OCI-LY1 (cell line): Measurements from ENCODE around the gene FRMD6.

Experiments
- H2AFZ ChIP-seq: fragments of 200-600 bp; sonication (generic), shearing (Covaris generic); 2 replicates; pipeline ENCODE4 v1.6.0; 2014; ENCODE audit warnings: antibody characterized with exemption, mild to moderate bottlenecking, low read length
- H3F3A ChIP-seq: fragments of 200-600 bp; sonication (generic), shearing (Covaris generic); 2 replicates; pipeline ENCODE4 v1.6.0; 2014; ENCODE audit warnings: mild to moderate bottlenecking, antibody characterized with exemption, low read length, moderate library complexity; ENCODE audit not compliant: insufficient read depth
- H3K27ac ChIP-seq: fragments of 200-600 bp; sonication (generic); 2 replicates; pipeline ENCODE4 v1.5.1; 2014; ENCODE audit warnings: low read length, mixed run types, mild to moderate bottlenecking, low read depth; ENCODE audit not compliant: poor library complexity, severe bottlenecking
- H3K27me3 ChIP-seq: fragments of 200-600 bp; sonication (generic); 2 replicates; pipeline ENCODE4 v1.6.0; 2014; ENCODE audit warnings: antibody characterized with exemption, mild to moderate bottlenecking, low read length, moderate library complexity; ENCODE audit not compliant: insufficient read depth
- H3K36me3 ChIP-seq: fragments of 200-600 bp; sonication (generic); 2 replicates; pipeline ENCODE4 v1.6.1; 2014; ENCODE audit warnings: mild to moderate bottlenecking, antibody characterized with exemption, low read length, moderate library complexity, mixed read lengths; ENCODE audit not compliant: insufficient read depth
- H3K4me1 ChIP-seq: fragments of 200-600 bp; sonication (generic); 2 replicates; pipeline ENCODE4 v1.5.1; 2014; ENCODE audit warnings: mild to moderate bottlenecking, low read length, moderate library complexity; ENCODE audit not compliant: insufficient read depth, severe bottlenecking
- H3K4me2 ChIP-seq: fragments of 200-600 bp; sonication (generic), shearing (Covaris generic); 2 replicates; pipeline ENCODE4 v1.6.1; 2014; ENCODE audit warnings: low read length
- H3K4me3 ChIP-seq: fragments of 200-600 bp; sonication (generic); 2 replicates; pipeline ENCODE4 v1.5.1; 2014; ENCODE audit warnings: low read length, low read depth, mild to moderate bottlenecking, mixed read lengths; ENCODE audit not compliant: poor library complexity, severe bottlenecking
- H3K79me2 ChIP-seq: fragments of 200-600 bp; shearing (Covaris generic); 2 replicates; pipeline ENCODE4 v1.6.1; 2016; ENCODE audit warnings: mixed run types, low read length, mixed read lengths; ENCODE audit not compliant: insufficient read depth
- H3K9ac ChIP-seq: fragments of 200-600 bp; sonication (generic), shearing (Covaris generic); 2 replicates; pipeline ENCODE4 v1.6.1; 2014; ENCODE audit warnings: mild to moderate bottlenecking, low read length, mixed read lengths
- H3K9me2 ChIP-seq: fragments of 200-600 bp; sonication (generic), shearing (Covaris generic); 2 replicates; pipeline ENCODE4 v1.6.1; 2014; ENCODE audit warnings: low read depth, mild to moderate bottlenecking, low read length, mixed read lengths
- H3K9me3 ChIP-seq: fragments of 200-600 bp; shearing (Covaris generic); 2 replicates; pipeline ENCODE4 v1.6.1; 2014; ENCODE audit warnings: low read length, mixed read lengths
- H4K20me1 ChIP-seq: fragments of 200-600 bp; sonication (generic), shearing (Covaris generic); 2 replicates; pipeline ENCODE4 v1.6.0; 2016; ENCODE audit warnings: mild to moderate bottlenecking, low read length; ENCODE audit not compliant: insufficient read depth
- CTCF ChIP-seq: fragments of 200-600 bp; sonication (generic), shearing (Covaris generic); IDR thresholded peaks from 2 replicates; pipeline ENCODE4 v1.5.1; 2017; ENCODE audit warnings: mild to moderate bottlenecking, antibody characterized with exemption, low read length, moderate library complexity, mixed read lengths
- EZH2 ChIP-seq: fragments of 200-600 bp; sonication (generic), shearing (Covaris generic); IDR thresholded peaks from 2 replicates; pipeline ENCODE4 v1.8.0; 2017; ENCODE audit warnings: borderline replicate concordance, mixed run types, mild to moderate bottlenecking, antibody characterized with exemption, low read length, moderate library complexity, mixed read lengths

Gene FRMD6

GRCh38 chr14:51715742-51716141 lies 64.0 kb downstream of the FRMD6 start:
- Histone ChIP-seq H2AFZ (no peak overlapping the region), H3K4me2 (no peak overlapping the region), H3K9me2 (no peaks in the 10 kb centered on the region), H3F3A (no peaks in the 10 kb centered on the region), H3K9ac (no peak overlapping the region), H3K4me3 (no peak overlapping the region), H3K27ac (no peak overlapping the region), H3K27me3 (no peaks in the 10 kb centered on the region), H3K9me3 (no peaks in the 10 kb centered on the region), H3K36me3 (no peaks in the 10 kb centered on the region), H3K4me1 (no peaks in the 10 kb centered on the region), H3K79me2 (no peaks in the 10 kb centered on the region), H4K20me1 (no peaks in the 10 kb centered on the region)
- TF ChIP-seq EZH2 (no peak), CTCF (no peak)

GRCh38 chr14:51716610-51717009 lies 64.9 kb downstream of the FRMD6 start:
- TF ChIP-seq EZH2 (no peak), CTCF (no peak)
- no peaks in the 10 kb centered on the region for H3K9me3 ChIP-seq
- no peak overlapping the region for H3K4me3 ChIP-seq
- no peaks in the 10 kb centered on the region for H3K9me2 ChIP-seq
- no peak overlapping the region for H3K27ac ChIP-seq
- no peak overlapping the region for H2AFZ ChIP-seq
- no peaks in the 10 kb centered on the region for H3K27me3 ChIP-seq
- H3K4me1 ChIP-seq = no peaks in the 10 kb centered on the region
- H4K20me1 ChIP-seq = no peaks in the 10 kb centered on the region
- no peaks in the 10 kb centered on the region for H3F3A ChIP-seq
- no peaks in the 10 kb centered on the region for H3K79me2 ChIP-seq
- H3K4me2 ChIP-seq = no peak overlapping the region
- H3K9ac ChIP-seq = no peak overlapping the region
- H3K36me3 ChIP-seq = no peaks in the 10 kb centered on the region

- H3K79me2 ChIP-seq = no peaks in the 10 kb centered on the region
- TF ChIP-seq CTCF = no peak
- no peak for TF ChIP-seq EZH2
- H3K27me3 ChIP-seq = no peaks in the 10 kb centered on the region
- no peak overlapping the region for H3K27ac ChIP-seq
- no peak overlapping the region for H3K4me2 ChIP-seq
- H3K4me3 ChIP-seq = no peak overlapping the region
- no peaks in the 10 kb centered on the region for H3F3A ChIP-seq
- no peaks in the 10 kb centered on the region for H3K9me3 ChIP-seq
- H3K4me1 ChIP-seq = no peaks in the 10 kb centered on the region
- no peak overlapping the region for H2AFZ ChIP-seq
- no peaks in the 10 kb centered on the region for H3K36me3 ChIP-seq
- H4K20me1 ChIP-seq = no peaks in the 10 kb centered on the region
- no peak overlapping the region for H3K9ac ChIP-seq
- no peaks in the 10 kb centered on the region for H3K9me2 ChIP-seq
Measured at GRCh38 chr14:51717766-51718165, 66.1 kb downstream of the FRMD6 start.
